Measurements from ENCODE around the gene MKNK1. TPM values are rescaled to one million over a fixed set of nuclear protein-coding genes. Genes with fewer than 3 reads are reported as not detected.

Gene MKNK1
- total and polyA plus RNA-seq, 2 of the 8 experiments (the other 6 are each of a cell fraction or from before 2014, with no cell fraction given): 13.9 to 21.5 TPM

DNA sequence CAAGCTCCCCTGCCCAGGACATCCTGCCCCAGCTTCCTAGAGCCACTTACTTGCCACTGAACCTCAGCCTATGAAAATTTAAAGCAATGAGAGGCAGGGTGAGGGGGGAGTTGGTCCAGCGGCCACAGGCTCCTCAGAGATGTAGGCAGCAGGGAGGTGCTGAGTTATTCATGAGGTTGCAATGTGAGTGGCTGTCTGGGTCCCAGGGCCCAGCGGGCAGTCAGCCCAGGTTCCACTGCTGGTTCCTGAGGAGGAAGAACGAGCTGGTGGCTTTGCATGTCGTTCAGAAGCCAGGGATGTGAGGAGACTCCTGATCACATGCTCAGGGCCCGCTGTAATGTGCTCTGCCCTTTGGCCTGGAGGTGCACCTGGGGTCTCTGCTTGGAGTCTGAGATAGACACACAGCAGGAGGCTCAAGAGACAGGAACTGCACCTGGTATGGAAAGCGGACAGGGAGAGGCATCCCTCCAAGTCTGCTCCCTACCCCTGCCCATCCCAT lies 52.4 kb downstream of the MKNK1 start, which contains the start of gene KNCN:
KNCN (minus strand) TSS at position 51 of the 499 bp plus-strand sequence. CDS start 432 bp downstream, outside the sequence.
- POLR2A ChIA-PET (ENCODE audit: partially characterized antibody): no interaction called here
- CTCF ChIA-PET (ENCODE audit: partially characterized antibody): interaction anchor here (1.1 to 17.7 kb wide), 9 partner anchors 9 to 173 kb away, joined by 3 to 322 read pairs (median 10); partner anchors contain the start of gene MKNK1
- no peak for TF ChIP-seq NRF1 (IDR thresholded peaks at IDR 0.05; ENCODE audit: low read depth, low read length)
- TF ChIP-seq, protein P1, sequence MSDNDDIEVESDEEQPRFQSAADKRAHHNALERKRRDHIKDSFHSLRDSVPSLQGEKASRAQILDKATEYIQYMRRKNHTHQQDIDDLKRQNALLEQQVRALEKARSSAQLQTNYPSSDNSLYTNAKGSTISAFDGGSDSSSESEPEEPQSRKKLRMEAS (IDR thresholded peaks at IDR 0.05): no peak
- TF ChIP-seq SIRT6 (IDR thresholded peaks at IDR 0.05; ENCODE audit: low read length): no peak
- no peak for TF ChIP-seq HDAC6 (IDR thresholded peaks at IDR 0.05; ENCODE audit: low read depth, low read length)
- TF ChIP-seq MAFK (IDR thresholded peaks at IDR 0.05; ENCODE audit: low read depth, low read length): no peak
- TF ChIP-seq SIX5 (IDR thresholded peaks at IDR 0.05; ENCODE audit: low read depth, low read length): no peak
- TF ChIP-seq CBX8 (IDR thresholded peaks at IDR 0.05; ENCODE audit: borderline replicate concordance, low read depth, low read length): no peak
- no peak for TF ChIP-seq TCF12 (IDR thresholded peaks at IDR 0.05; ENCODE audit: low read depth, low read length)
- TF ChIP-seq TAF1 (IDR thresholded peaks at IDR 0.05; ENCODE audit: low read depth, low read length): no peak
- TF ChIP-seq JUND (IDR thresholded peaks at IDR 0.05; ENCODE audit: low read length): no peak
- TF ChIP-seq SIN3A (conservative IDR thresholded peaks at IDR 0.05 in 1 of 2, IDR thresholded peaks at IDR 0.05 in 1 of 2; ENCODE audit: low read depth in 1 of 2, low read length in 2 of 2): no peak
- no peak for TF ChIP-seq JUN (IDR thresholded peaks at IDR 0.05; ENCODE audit: low read depth, low read length)
- no peak for TF ChIP-seq HDAC2 (IDR thresholded peaks at IDR 0.05; ENCODE audit: borderline replicate concordance in 1 of 2, low read depth in 2 of 2, low read length in 2 of 2)

More for the DNA sequence above, 52.4 kb downstream of the MKNK1 start, which contains the start of gene KNCN:
- Histone ChIP-seq H4K5ac (ENCODE audit: insufficient read length, low read depth, low read length) (no peak within 1 kb of the TSS), H4K20me1 (replicated peaks in 1 of 2; ENCODE audit: control insufficient read depth in 1 of 2, insufficient read depth in 2 of 2, low read length in 2 of 2) (no peaks in the 10 kb centered on the region), H2BK15ac (ENCODE audit: low read length) (no peak within 1 kb of the TSS), H3K27me3 (replicated peaks in 1 of 4; ENCODE audit: control insufficient read depth in 3 of 4, extremely low read depth in 1 of 4, insufficient read depth in 3 of 4, low read length in 3 of 4) (peaks cover 0 to 6% (median 3%) of the 10 kb centered on the region in 4 experiments; a peak in 3 of 7 replicates), H2AK5ac (ENCODE audit: low read depth, low read length) (no peak within 1 kb of the TSS; the same call in 1 of the 2 replicates), H3K4me3 (ENCODE audit: extremely low read depth in 1 of 4, insufficient read depth in 2 of 4, low read depth in 3 of 4, low read length in 4 of 4) (no peak within 1 kb of the TSS; a peak in 1 of 8 replicates), H3K79me1 (ENCODE audit: low read depth, low read length) (no peaks in the 10 kb centered on the region), H3K18ac (ENCODE audit: extremely low read depth, low read length) (peak within 1 kb of the TSS; percentile 11; the same call in 1 of the 2 replicates), H3K4me2 (ENCODE audit: insufficient read depth in 1 of 2, low read depth in 2 of 2, low read length in 2 of 2) (no peak within 1 kb of the TSS; a peak in 1 of 4 replicates), H2BK120ac (replicated peaks; ENCODE audit: low read depth, low read length) (no peak within 1 kb of the TSS), H3K36me3 (ENCODE audit: control insufficient read depth in 2 of 4, insufficient read depth in 4 of 4, low read length in 3 of 4) (no peaks in the 10 kb centered on the region), H2BK5ac (ENCODE audit: low read depth, low read length) (no peak within 1 kb of the TSS; the same call in 1 of the 2 replicates), H3K4me1 (replicated peaks in 1 of 4; ENCODE audit: control insufficient read depth in 3 of 4, insufficient read depth in 4 of 4, low read length in 3 of 4) (peaks cover 0 to 14% (median 10%) of the 10 kb centered on the region in 4 experiments; a peak in 6 of 7 replicates), H3K9me3 (ENCODE audit: insufficient read depth in 2 of 2, low read depth in 1 of 2, low read length in 1 of 2) (no peaks in the 10 kb centered on the region), H3K4ac (replicated peaks; ENCODE audit: insufficient read length, low read depth, low read length) (no peak within 1 kb of the TSS), H3K27ac (ENCODE audit: low read depth, low read length) (no peak within 1 kb of the TSS), H3K56ac (replicated peaks; ENCODE audit: insufficient read length, low read depth, low read length) (no peak within 1 kb of the TSS), H2BK12ac (ENCODE audit: low read depth, low read length) (0 out of 2 replicates have a peak within 1 kb of the TSS, but pooled peaks have one; percentile 77), H3K9ac (replicated peaks in 1 of 4; ENCODE audit: extremely low read depth in 1 of 4, low read depth in 3 of 4, low read length in 3 of 4) (no peak within 1 kb of the TSS), H4K91ac (replicated peaks; ENCODE audit: insufficient read length, low read length) (no peak within 1 kb of the TSS), H2AFZ (ENCODE audit: low read length) (peak within 1 kb of the TSS; percentile 33; the same call in 1 of the 2 replicates), H3K23me2 (ENCODE audit: low read depth, low read length) (no peaks in the 10 kb centered on the region), H3K23ac (ENCODE audit: insufficient read length) (no peak within 1 kb of the TSS), H2BK20ac (ENCODE audit: low read length) (no peak within 1 kb of the TSS), H3K14ac (ENCODE audit: insufficient read length) (no peak within 1 kb of the TSS), H3K79me2 (ENCODE audit: control insufficient read depth in 1 of 2, insufficient read depth in 2 of 2, low read length in 2 of 2) (no peaks in the 10 kb centered on the region), H4K8ac (ENCODE audit: extremely low read depth, insufficient read depth, low read length) (peak within 1 kb of the TSS; percentile 90; the same call in 1 of the 2 replicates)
- WGBS, 2 experiments (ENCODE audit: extremely low coverage in 1 of 2, insufficient coverage in 1 of 2, insufficient read length in 1 of 2, insufficient replicate concordance in 2 of 2, low coverage in 1 of 2, low lambda C conversion rate in 2 of 2, missing lambda C conversion rate in 1 of 2): 92% methylated on average over 6 of the region's 6 CpGs; no CpG with 5 or more reads in 1 of the 2 experiments
- FAIRE-seq (no peak), DNase-seq (ENCODE audit: low read depth in 1 of 2, low spot score in 2 of 2) (no peak)

All from H1 (cell line).